Coronary artery (tissue), 2 donors: ENCODE data around the gene HTN1.
"Not testable (repeated sequence)": the region's sequence is repeated elsewhere in the genome, so short reads cannot be mapped to it uniquely, and the experiment has no call there.

Source experiments
- DNase-seq: peaks from one replicate; pipeline ENCODE4 v3.0.0-alpha.2; 2017; ENCODE audit warnings: low spot score
- H3K27ac ChIP-seq, 2 donors: fragments of 200-600 bp; sonication (generic); one replicate each; pipeline ENCODE4 v1.5.1; 2016 to 2019
- H3K4me3 ChIP-seq: fragments of 200-600 bp; sonication (generic); 2 replicates; pipeline ENCODE4 v1.5.1; 2016; ENCODE audit warnings: mild to moderate bottlenecking, moderate library complexity
- CTCF ChIP-seq: fragments of 200-600 bp; sonication (generic); IDR thresholded peaks from one replicate; pipeline ENCODE4 v1.5.1; 2019; ENCODE audit warnings: antibody characterized with exemption

Gene HTN1

GRCh38 chr4:70041652-70042286, 8.5 kb upstream of the HTN1 start:
- H3K27ac ChIP-seq: no peak overlapping the region
- no peak for DNase-seq
- H3K4me3 ChIP-seq: no peak overlapping the region
- TF ChIP-seq CTCF: no peak

- not testable (repeated sequence) for H3K4me3 ChIP-seq, DNase-seq, H3K27ac ChIP-seq
Measured at GRCh38 chr4:70056534-70056933, 6.3 kb downstream of the HTN1 start.

GRCh38 chr4:70057651-70058050, 7.4 kb downstream of the HTN1 start:
- no peak for DNase-seq
- no peak overlapping the region for H3K27ac ChIP-seq
- no peak overlapping the region for H3K4me3 ChIP-seq
- no peak for TF ChIP-seq CTCF

GRCh38 chr4:70059149-70059548, 8.9 kb downstream of the HTN1 start:
- no peak for TF ChIP-seq CTCF

GRCh38 chr4:70062000-70062399, 11.8 kb downstream of the HTN1 start:
- no peak overlapping the region for H3K27ac ChIP-seq
- DNase-seq: no peak
- TF ChIP-seq CTCF: no peak
- H3K4me3 ChIP-seq: no peak overlapping the region

More at GRCh38 chr4:70059149-70059548, 8.9 kb downstream of the HTN1 start:
- Histone ChIP-seq H3K4me3 (no peak overlapping the region), H3K27ac (no peak overlapping the region)
- DNase-seq: no peak

GRCh38 chr4:70080205-70080604, 30.0 kb downstream of the HTN1 start:
- no peak overlapping the region for H3K4me3 ChIP-seq
- no peak overlapping the region for H3K27ac ChIP-seq
- DNase-seq: no peak
- no peak for TF ChIP-seq CTCF

- TF ChIP-seq CTCF: no peak
- no peak for DNase-seq
- H3K27ac ChIP-seq: no peak overlapping the region
Measured at GRCh38 chr4:70099206-70099605, 49.0 kb downstream of the HTN1 start.

More at GRCh38 chr4:70099206-70099605, 49.0 kb downstream of the HTN1 start:
- H3K4me3 ChIP-seq: no peak overlapping the region
